A673 (cell line): ENCODE results near the gene TSEN15. TPM values are rescaled to one million over a fixed set of nuclear protein-coding genes. Genes with fewer than 3 reads are reported as not detected.
"Not testable (repeated sequence)": the region's sequence is repeated elsewhere in the genome, so short reads cannot be mapped to it uniquely, and the experiment has no call there.

Source experiments
- BruUV-seq: library from RNA; stranded (reverse); fragments of 400-500 nt; replicated peaks from 2 replicates; lab custom pipeline; 2021; lab: Mats Ljungman, UMichigan
- CTCF ChIA-PET: fragments of 300-600 bp; sonication (Branson Sonifier 250); formaldehyde crosslinking; loops from one replicate; lab custom pipeline; 2022; ENCODE audit warnings: antibody characterized with exemption; lab: Charles Lee
- POLR2A ChIA-PET: fragments of 300-600 bp; sonication (Branson Sonifier 250); formaldehyde crosslinking; loops from one replicate; lab custom pipeline; 2022; ENCODE audit warnings: antibody characterized with exemption; ENCODE audit not compliant: low non-redundant PET; lab: Charles Lee
- DNase-seq: peaks from one replicate; pipeline ENCODE4 v3.0.0-alpha.2; 2015; ENCODE audit warnings: low spot score
- H3K27ac ChIP-seq: fragments of 200-600 bp; sonication (generic); 2 replicates; pipeline ENCODE4 v1.5.1; 2016; ENCODE audit warnings: mixed run types, low read depth, mild to moderate bottlenecking, mixed read lengths, antibody characterized with exemption, low read length; ENCODE audit not compliant: poor library complexity, severe bottlenecking
- H3K27me3 ChIP-seq: fragments of 200-600 bp; sonication (generic); replicated peaks from 2 replicates; pipeline ENCODE4 v1.6.1; 2017; ENCODE audit warnings: mixed run types, low read depth, mild to moderate bottlenecking, mixed read lengths, antibody characterized with exemption, low read length; ENCODE audit not compliant: insufficient read depth, poor library complexity
- H3K36me3 ChIP-seq: fragments of 200-600 bp; sonication (generic); 2 replicates; pipeline ENCODE4 v1.6.1; 2016; ENCODE audit warnings: mixed run types, mild to moderate bottlenecking, mixed read lengths, antibody characterized with exemption, low read length; ENCODE audit not compliant: insufficient read depth, poor library complexity, severe bottlenecking
- H3K4me1 ChIP-seq: fragments of 200-600 bp; sonication (generic); 2 replicates; pipeline ENCODE4 v1.6.1; 2017; ENCODE audit warnings: mixed run types, mild to moderate bottlenecking, mixed read lengths, antibody characterized with exemption, low read length; ENCODE audit not compliant: insufficient read depth, poor library complexity, severe bottlenecking
- H3K4me3 ChIP-seq: fragments of 200-600 bp; sonication (generic); 2 replicates; pipeline ENCODE4 v1.5.1; 2016; ENCODE audit warnings: low read depth, mixed run types, mild to moderate bottlenecking, mixed read lengths, low read length; ENCODE audit not compliant: poor library complexity, severe bottlenecking
- H3K9me3 ChIP-seq: fragments of 200-600 bp; sonication (generic); 2 replicates; pipeline ENCODE4 v1.6.1; 2016; ENCODE audit warnings: mixed run types, low read depth, mild to moderate bottlenecking, mixed read lengths, antibody characterized with exemption, low read length; ENCODE audit not compliant: poor library complexity, severe bottlenecking
- CTCF ChIP-seq: fragments of 300-800, 200-600 bp; sonication (generic); conservative IDR thresholded peaks from 2 replicates; pipeline ENCODE4 v1.5.1; 2017; ENCODE audit warnings: low read depth, mild to moderate bottlenecking, antibody characterized with exemption, low read length, moderate library complexity, mixed read lengths
- EZH2 ChIP-seq: fragments of 200-600 bp; sonication (generic); IDR thresholded peaks from 2 replicates; pipeline ENCODE4 v1.6.1; 2017; ENCODE audit warnings: borderline replicate concordance, low read depth, mild to moderate bottlenecking, mixed read lengths, antibody characterized with exemption, low read length; ENCODE audit not compliant: poor library complexity, severe bottlenecking
- intact Hi-C: fragments of 100-400 bp; cut with micrococcal nuclease; formaldehyde crosslinking; loops from one replicate; pipeline ENCODE4 v1.10.0; 2022; ENCODE audit not compliant: unreplicated experiment
- total RNA-seq: library from RNA; stranded (reverse); gene quantifications from 2 replicates; pipeline ENCODE4 v1.2.3, GENCODE V29; 2021

TSEN15 gene
- total RNA-seq, 1 experiment from 2014 or later, result 57.0 TPM

- intact Hi-C loops, result no loop called here
- Histone ChIP-seq H3K9me3 (no peaks in the 10 kb centered on the region), H3K4me3 (no peak overlapping the region), H3K36me3 (no peaks in the 10 kb centered on the region), H3K27ac (no peak overlapping the region), H3K4me1 (no peaks in the 10 kb centered on the region), H3K27me3 (no peaks in the 10 kb centered on the region)
- POLR2A ChIA-PET, result interaction anchor here (0.7 kb wide), 1 partner anchor 391 kb away, joined by 3 read pairs; no protein-coding TSS in a partner anchor
- no peak for TF ChIP-seq EZH2
- TF ChIP-seq CTCF, result no peak
- no peak for DNase-seq
- CTCF ChIA-PET, result no interaction called here
- BruUV-seq, result no TSS peak
Measured at GRCh38 chr1:184088037-184088436, 36.5 kb downstream of the TSEN15 start.

GRCh38 chr1:184093071-184093470 lies 41.5 kb downstream of the TSEN15 start:
- H3K4me1 ChIP-seq, result no peaks in the 10 kb centered on the region
- no peak overlapping the region for H3K27ac ChIP-seq
- no peaks in the 10 kb centered on the region for H3K36me3 ChIP-seq
- TF ChIP-seq CTCF, result no peak
- TF ChIP-seq EZH2, result no peak
- POLR2A ChIA-PET, result no interaction called here
- intact Hi-C loops, result no loop called here
- no peaks in the 10 kb centered on the region for H3K9me3 ChIP-seq
- BruUV-seq, result no TSS peak
- H3K4me3 ChIP-seq, result no peak overlapping the region
- no peaks in the 10 kb centered on the region for H3K27me3 ChIP-seq
- DNase-seq, result no peak
- CTCF ChIA-PET, result no interaction called here

GRCh38 chr1:184096005-184096404 lies 44.5 kb downstream of the TSEN15 start:
- ChIA-PET POLR2A (no interaction called here), CTCF (no interaction called here)
- Histone ChIP-seq H3K27me3 (no peaks in the 10 kb centered on the region), H3K4me1 (no peaks in the 10 kb centered on the region), H3K9me3 (no peaks in the 10 kb centered on the region), H3K36me3 (no peaks in the 10 kb centered on the region), H3K27ac (no peak overlapping the region), H3K4me3 (no peak overlapping the region)
- intact Hi-C loops, result no loop called here
- no peak for DNase-seq
- TF ChIP-seq CTCF (no peak), EZH2 (no peak)
- no TSS peak for BruUV-seq

- H3K4me3 ChIP-seq, H3K27me3 ChIP-seq, intact Hi-C loops, DNase-seq, POLR2A ChIA-PET, H3K36me3 ChIP-seq, H3K4me1 ChIP-seq, H3K27ac ChIP-seq, BruUV-seq, H3K9me3 ChIP-seq, CTCF ChIA-PET: not testable (repeated sequence)
Measured at GRCh38 chr1:184096580-184096979, 45.0 kb downstream of the TSEN15 start.
